HL-60 (cell line): ENCODE measurements around the gene IL36G.

ENCODE experiments used
- DNase-seq, 2 experiments: peaks; one replicate each; pipeline ENCODE4 v3.0.0-alpha.2; 2010 to 2020; ENCODE audit warnings: low read depth in 1 of 2, low spot score in 1 of 2
- H3K27ac ChIP-seq: fragments of 250-450 bp; sonication (Bioruptor Pico); replicated peaks from 2 replicates; pipeline ENCODE4 v1.5.1; 2020; ENCODE audit warnings: mild to moderate bottlenecking, moderate library complexity
- H3K27me3 ChIP-seq: fragments of 250-450 bp; sonication (Bioruptor Pico); 2 replicates; pipeline ENCODE4 v1.5.1; 2021; ENCODE audit warnings: mild to moderate bottlenecking, moderate library complexity; ENCODE audit not compliant: insufficient read depth, poor library complexity, severe bottlenecking
- H3K4me3 ChIP-seq: replicated peaks from 2 replicates; pipeline ENCODE4 v1.5.1; 2011; ENCODE audit warnings: mild to moderate bottlenecking, control low read depth, low read length; ENCODE audit not compliant: insufficient read depth
- CTCF ChIP-seq: IDR thresholded peaks from one replicate; pipeline ENCODE4 v1.5.1; 2011; ENCODE audit warnings: low read length, control low read depth, inconsistent platforms; ENCODE audit not compliant: insufficient read depth
- GABPA ChIP-seq: IDR thresholded peaks from 2 replicates; pipeline ENCODE4 v1.6.1; 2012; ENCODE audit warnings: low read depth
- POLR2AphosphoS5 ChIP-seq: IDR thresholded peaks from 2 replicates; pipeline ENCODE4 v1.6.1; 2012; ENCODE audit warnings: low read depth
- REST ChIP-seq: IDR thresholded peaks from 2 replicates; pipeline ENCODE4 v1.6.1; 2012; ENCODE audit warnings: low read depth; ENCODE audit not compliant: insufficient replicate concordance
- SPI1 ChIP-seq: IDR thresholded peaks from 2 replicates; pipeline ENCODE4 v1.6.1; 2012; ENCODE audit warnings: low read depth, mild to moderate bottlenecking, borderline replicate concordance

IL36G gene

DNA sequence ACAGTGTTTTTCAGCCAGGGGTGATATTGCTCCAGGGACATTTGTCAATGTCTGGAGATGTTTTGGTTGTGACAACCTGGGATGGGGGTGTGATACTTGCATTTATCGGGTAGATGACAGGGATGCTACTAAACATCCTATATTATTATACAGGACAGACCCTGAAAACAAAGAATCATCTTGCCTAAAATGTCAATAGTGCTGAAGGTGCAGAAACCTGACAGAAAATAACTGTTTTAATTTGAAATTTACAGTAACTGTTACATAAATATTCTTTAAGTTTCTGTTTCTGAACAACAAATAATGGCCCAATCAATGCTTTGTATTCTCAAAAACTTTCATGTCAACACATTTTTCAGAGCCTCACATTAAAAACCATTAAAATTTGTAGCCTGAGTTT lies 29.4 kb downstream of the IL36G start:
- no peak for TF ChIP-seq GABPA
- TF ChIP-seq REST, result no peak
- TF ChIP-seq CTCF, result no peak
- no peak for TF ChIP-seq POLR2AphosphoS5
- no peak for TF ChIP-seq SPI1
- Histone ChIP-seq H3K27ac (no peak overlapping the region), H3K4me3 (no peak overlapping the region), H3K27me3 (no peaks in the 10 kb centered on the region)
- DNase-seq, result no peak

GRCh38 chr2:113009622-113010021 lies 31.8 kb downstream of the IL36G start:
- H3K27ac ChIP-seq, result no peak overlapping the region
- no peak overlapping the region for H3K4me3 ChIP-seq
- peaks cover 9% of the 10 kb centered on the region for H3K27me3 ChIP-seq
- no peak for TF ChIP-seq GABPA
- no peak for TF ChIP-seq REST
- no peak for TF ChIP-seq POLR2AphosphoS5
- no peak for TF ChIP-seq CTCF
- TF ChIP-seq SPI1, result no peak
- no peak for DNase-seq

DNA sequence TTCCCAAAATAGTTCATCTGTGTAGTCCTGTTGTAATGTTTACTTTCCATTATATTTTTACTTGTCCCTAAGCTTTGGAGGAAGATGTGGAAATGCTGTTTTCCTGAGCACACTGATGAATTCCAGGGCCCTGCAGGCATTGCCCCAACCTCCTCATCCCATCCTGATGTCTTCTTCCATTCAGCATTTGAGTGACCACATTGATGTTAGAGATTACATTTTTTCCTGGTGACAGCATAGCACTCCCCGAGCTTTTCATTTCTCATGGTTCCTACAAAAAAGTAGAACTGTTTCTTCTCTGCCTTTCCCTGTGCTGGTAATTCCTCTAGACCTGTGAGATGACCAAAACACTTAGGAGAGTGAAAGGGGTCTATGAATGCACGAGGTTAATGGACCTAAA lies 32.3 kb downstream of the IL36G start:
- TF ChIP-seq SPI1 (no peak), POLR2AphosphoS5 (no peak), CTCF (no peak), GABPA (no peak), REST (no peak)
- H3K4me3 ChIP-seq, result no peak overlapping the region

More for the DNA sequence above, 32.3 kb downstream of the IL36G start:
- H3K27me3 ChIP-seq, result peaks cover 10% of the 10 kb centered on the region
- DNase-seq, result no peak
- no peak overlapping the region for H3K27ac ChIP-seq
